ENCODE data around the gene INSRR.
A peak's percentile ranks its signal among the peaks of the same experiment; 100 is the strongest.

Gene INSRR

DNA sequence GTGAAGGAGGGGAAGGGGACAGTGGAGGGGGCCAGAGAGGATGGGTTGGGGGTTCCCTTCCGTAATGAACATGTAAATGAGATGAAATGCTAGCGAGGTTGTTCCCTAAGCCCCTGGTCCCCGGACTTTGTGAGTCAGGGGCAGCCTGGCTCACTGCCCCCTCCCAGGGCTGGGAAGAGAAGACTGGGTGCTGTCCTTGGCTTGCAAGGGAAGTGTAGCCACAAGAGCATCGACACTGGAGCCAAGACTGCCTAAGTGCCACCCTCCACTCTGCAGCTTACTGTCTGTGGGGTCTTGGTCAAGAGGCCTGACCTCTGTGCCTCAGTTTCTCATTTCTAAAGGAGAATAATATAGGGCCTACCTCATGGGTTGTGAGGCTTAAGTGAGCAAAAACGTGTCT lies 35.1 kb upstream of the INSRR start:
- DNase-seq (ENCODE audit: low read depth), result peak; percentile 40

DNA sequence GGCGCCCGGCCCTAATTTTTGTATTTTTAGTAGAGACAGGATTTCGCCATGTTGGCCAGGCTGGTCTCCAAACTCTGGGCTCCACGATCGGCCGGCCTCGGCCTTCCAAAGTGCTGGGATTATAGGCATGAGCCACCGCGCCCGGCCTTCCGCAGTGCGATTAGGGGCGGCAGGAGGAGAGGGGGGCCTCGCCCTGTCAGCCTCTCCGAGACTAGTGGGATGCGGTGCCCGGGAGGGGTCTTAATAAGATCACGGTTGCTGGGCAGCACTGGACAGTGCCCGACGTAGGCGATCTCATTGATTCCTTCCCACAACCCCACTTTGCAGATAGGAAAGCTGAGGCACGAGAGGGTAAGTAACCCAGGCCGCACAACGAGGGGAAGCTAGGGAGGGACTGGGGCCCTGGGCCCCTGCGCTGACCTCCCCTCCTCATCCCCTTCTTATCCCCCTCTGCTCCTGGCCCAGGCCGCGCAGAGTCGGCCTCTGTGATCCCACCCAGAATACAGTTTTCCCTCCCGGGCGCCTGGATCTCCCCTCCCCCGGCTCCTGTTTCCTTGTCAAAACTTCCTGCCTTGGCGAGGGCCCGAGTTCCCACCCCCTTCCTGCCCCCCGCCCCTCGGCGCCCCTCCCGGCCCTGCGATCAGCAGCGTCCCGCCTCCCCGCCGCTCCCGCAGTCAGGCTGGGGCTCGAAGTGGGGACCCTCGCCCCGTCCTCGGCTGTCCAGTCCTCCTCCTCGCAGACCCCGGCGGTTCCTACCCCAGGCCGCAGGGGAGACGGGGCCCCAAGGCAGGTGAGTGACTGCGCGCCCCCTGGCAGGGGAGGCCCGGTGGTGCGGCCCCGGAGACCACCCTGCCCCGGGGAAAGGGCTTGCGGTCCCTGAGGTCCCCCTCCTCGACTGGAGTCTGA lies 34.4 kb upstream of the INSRR start, which contains the start of gene PEAR1:
TSS of gene PEAR1 (plus strand) at position 671 of the 906 bp plus-strand sequence. CDS start 10,209 bp downstream, outside the sequence.
- DNase-seq (ENCODE audit: low read depth), result peak; percentile 54

DNA sequence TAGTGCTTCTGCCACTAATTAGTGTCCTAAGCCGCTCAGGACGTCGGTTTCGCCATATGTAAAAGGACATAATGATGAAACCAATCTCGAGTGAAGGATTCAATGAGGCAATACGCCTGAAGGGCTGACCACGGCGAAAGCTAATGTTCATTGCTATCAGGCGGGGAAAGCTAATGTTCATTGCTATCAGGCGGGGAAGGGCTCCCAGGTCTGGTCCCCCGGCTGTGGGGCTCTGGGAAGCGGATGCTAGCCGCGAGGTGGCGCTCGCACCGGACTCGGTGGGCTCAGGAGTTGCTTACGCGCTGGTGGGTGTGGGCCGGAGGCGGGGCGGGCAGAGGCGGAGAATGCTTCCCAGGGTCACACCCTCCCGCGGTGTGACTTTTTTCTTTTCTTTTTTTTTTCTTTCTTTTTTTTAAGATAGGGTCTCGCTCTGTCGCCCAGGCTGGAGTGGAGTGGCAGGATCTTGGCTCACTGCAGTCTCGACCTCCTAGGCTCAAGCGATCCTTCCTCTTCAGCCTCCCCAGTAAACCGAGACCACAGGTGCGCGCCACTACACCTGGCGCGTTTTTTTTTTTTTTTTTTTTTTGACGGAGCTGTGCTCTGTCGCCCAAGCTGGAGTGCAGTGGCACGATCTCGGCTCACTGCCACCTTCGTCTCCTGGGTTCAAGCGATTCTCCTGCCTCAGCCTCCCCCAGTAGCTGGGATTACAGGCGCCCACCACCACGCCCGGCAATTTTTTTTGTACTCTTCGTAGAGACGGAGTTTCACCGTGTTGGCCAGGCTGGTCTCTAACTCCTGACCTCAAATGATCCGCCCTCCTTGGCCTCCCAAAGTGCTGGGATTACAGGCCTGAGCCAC lies 33.5 kb upstream of the INSRR start:
- DNase-seq (ENCODE audit: low read depth), result peak; percentile 93

DNA sequence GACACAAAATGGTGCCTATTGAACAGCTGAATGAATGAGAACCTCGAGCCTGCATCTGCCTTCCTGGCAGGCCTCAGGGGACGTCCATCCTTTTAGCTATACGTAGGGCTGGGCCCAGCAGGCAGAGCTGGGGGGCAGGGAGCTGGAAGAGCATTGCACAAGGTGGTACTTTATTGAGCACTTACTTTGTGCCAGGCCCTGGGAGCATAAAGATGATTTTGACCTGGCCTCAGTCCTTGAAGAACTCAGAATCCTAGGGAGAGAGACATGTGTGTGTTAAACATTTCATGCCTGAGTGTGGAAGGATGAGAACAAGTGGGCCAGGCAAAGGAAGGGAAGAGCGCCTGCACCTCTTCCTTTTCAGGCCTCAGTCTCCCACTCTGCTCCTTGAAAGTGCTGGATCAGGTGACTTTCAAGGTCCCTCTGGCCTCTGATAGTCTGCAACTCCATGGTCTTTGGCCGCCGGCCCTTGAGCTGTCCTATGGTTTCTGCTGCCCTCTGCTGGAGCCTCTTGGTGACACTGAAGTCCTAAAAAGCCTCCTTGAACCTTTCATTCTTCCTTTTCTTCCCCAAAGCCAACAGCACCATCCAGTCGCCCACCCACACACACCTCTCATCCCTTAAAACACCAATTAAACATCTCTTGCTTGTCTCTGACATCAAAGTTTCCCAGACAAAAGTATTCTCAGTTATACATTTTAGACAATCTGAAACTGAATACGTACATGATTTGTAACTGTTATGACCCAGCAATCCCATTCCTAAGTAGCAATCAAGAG lies 31.1 kb upstream of the INSRR start:
- DNase-seq (ENCODE audit: low read depth), result peak; percentile 84

DNA sequence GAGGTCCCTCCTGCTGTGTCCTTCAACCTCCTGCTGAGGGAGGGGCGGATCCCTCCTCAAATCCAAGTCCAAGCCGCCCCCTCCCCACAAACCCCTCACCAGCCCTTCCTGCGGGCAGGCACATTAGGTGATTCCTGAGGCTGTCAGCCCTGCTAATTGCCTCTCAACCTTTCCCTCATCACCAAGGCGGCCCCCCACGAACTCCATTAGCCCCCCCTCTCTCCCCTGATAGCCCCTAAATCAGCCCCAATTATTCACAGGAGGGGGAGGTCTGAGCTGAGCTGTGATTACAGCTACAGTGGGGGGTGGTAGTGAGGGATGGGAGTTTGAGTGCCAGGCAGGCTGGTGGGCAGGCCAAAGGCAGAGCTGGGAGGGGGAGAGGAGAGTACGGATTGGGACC lies 28.8 kb upstream of the INSRR start:
- DNase-seq (ENCODE audit: low read depth), result no peak

DNA sequence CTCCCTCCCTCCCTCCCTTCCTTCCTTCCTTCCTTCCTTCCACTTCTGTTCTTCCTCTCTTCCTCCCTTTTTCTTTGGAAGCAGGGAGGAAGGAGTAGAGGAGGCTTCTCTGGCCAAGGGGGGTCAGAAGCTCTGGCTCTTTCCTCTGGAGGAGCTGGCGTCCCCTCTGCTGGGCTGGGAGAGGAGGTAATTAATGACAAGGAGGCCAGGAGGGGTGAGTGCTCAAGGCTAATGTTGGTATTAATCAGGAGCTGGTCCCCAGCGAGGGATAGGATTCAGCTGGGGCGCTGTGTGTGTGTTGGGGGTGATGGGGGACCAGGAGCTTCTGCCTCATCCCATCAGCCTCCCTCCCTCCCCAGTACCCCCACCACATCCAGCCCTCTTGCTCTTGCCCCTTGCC lies 28.4 kb upstream of the INSRR start:
- DNase-seq (ENCODE audit: low read depth), result no peak

DNA sequence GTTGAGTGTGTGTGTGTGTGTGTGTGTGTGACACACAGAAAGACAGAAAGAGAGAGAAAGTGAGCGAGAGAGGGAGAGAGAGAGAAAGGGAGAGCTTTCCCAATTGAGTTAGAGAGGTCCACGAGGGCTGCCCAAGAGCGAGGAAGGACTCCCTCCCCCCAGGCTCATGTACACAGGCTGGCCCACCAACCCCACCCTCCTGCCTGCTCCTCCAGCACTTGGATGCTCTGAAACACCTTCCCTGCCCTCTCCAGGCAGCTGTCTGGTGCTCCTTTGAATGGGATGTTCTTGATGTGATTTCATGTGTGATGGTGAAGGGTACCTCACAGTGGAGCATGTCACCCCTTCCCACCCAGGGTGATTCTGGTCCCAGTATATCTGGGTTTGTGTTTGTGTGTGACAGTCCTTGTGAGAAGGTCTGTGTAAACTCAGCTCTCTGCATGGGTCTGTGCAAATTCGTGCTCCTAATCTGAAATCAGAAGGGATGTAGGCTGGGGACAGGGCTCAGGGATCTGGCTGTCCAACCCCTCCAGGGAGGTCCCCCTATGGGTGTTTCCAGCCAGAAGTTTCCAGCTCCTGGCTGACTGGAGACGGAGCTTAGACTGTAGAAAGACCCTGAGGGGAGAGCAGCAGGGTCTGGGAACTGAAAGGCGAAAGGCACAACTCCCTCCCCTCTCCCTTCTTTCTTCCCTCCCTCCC lies 27.8 kb upstream of the INSRR start:
- DNase-seq (ENCODE audit: low read depth), result no peak

DNA sequence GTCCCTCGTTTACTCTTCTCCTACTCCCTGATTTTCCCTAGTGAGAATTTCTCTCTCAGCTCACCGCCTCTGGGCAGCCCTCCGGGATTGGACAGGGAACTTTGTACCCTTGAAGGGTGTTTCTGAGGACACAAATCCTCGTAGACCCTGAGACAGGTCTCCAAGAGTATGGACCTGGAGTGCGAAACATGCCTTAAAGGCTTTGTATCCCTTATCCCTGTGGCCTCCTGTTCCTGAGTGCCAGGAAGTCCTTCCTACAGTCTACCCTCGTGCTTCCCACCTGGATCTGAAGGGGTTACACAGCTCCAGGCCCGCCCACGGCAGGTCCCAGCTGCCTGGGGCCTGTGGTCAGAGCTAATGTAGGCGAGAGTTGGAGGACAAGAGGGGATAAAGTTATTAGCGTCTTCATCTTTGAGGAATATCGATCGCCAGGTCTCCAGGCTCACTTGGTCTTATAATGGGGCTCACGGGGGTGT lies 27.0 kb upstream of the INSRR start:
- DNase-seq (ENCODE audit: low read depth), result no peak

DNA sequence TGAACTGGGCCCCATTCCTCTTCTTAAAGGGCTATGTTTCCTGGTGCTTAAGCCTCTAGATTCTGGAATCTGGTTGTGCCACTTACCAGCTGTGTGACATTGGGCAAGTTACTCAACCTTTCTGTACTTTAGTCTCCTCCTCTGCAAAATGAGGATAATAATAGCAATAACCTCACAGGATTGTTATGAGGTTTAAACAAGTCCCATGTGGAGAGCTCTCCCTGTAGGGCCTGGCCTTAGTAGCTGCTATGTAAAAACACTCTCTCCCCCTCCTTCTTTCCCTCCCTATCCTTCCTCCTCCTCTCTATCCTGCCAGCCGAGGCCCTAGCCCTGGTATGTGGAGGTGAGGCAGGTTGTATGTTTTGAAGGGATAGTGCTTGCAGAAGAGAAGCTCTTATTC lies 26.4 kb upstream of the INSRR start:
- DNase-seq (ENCODE audit: low read depth), result no peak

DNA sequence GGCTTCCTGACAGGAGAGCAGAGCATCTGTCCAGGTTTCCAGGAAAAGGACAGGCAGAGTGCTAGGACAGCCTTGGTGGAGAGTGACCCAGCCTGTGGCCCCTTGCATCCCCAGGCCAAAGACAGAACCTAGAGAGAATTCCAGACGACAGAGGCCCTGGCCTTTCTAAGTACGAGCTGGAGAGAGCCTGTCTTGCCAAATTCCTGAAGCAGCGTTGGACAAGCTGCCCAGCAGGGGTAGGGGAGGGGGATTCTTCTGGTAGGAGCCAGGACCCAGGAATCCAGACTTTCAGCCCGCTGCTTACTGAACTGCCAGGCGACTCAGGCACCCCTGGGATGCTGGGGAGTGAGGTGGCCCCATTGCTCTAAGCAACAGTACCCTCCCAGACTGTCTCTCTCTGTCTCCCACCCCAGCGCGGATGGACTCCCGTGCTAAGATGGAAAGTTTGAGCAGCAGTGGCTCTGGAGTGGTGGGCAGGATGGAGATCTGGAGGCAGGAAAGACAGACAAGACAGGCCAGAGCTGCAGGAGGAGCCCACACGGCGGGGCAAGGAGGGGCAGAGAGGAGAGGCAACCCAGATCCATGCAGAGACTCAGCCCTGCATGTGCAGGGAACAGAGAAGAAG lies 25.8 kb upstream of the INSRR start:
- DNase-seq (ENCODE audit: low read depth), result no peak

DNA sequence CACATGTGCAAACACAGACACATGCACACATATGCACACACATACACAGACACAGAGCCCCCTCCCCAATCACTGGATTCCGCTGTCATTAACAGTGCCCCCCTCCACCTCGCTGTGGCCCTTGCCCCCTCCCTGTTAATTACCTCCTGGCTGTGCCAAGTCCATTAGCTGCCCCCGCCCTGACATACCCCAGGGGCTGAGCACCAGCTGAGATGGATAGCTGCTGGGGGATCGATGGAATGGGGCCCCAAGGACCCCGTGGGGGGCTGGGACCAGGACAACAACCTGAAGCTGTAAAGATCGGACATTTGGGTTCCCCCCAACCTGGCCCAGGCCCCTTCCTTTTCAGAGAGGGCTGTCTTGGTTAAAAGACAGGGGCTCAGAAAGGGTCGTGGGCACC lies 25.0 kb upstream of the INSRR start:
- DNase-seq (ENCODE audit: low read depth), result no peak

DNA sequence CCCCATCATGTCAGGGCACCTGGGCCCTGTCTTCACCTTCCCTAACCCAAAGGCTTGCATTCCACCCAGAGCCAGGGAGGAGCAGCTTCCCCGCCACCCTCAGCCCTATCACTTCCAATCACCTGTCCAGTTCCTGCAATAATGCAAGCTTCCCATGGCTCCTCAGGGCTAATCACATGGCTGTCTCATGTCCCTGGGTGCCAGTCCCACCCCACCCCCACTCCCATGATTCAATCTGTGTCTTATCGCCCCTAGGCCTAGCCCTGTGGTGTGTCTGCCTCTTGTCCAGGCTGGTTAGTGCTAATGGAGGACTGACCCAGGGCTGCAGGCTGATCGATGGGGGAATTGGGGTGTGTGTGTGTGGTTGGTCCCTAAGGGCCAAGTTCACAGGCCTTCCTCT lies 23.6 kb upstream of the INSRR start:
- no peak for DNase-seq (ENCODE audit: low read depth)

DNA sequence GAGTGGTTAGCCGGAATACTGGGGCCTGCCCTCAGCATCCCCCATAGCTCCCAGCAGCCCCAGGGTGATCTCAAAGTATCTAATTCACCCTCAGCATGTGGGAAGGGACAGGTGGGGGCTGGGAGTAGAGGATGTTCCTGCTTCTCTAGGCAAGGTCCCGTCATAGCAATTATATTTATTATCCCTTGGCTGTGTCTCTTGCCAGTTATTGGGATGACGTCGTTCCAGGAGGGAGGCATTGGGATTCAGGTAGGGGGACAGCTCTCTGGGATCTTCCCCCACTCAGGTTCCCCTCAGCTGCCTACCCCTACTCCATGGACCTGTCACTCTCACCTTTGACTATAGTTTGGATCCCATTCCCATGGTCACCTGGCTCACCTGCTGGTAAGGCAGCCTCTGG lies 22.7 kb upstream of the INSRR start:
- no peak for DNase-seq (ENCODE audit: low read depth)

DNA sequence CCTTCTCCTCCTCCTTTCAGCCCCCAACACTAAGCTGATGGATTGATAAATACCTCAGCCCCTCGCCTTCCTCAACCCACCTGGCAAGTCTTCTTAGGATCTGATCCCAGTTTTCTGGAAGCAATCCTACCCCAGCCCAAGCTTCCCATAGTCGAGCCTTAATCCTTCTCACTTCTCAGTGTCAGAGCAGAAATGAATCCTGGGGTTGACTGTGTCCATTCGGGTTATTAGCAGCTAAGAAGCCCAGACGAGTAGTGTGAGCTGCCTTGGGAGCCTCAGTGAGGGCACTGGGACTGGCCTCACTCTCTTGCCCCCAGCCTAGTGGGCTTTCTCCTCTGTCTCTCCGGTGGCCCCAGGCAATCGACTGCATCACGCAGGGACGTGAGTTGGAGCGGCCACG lies 22.2 kb upstream of the INSRR start:
- DNase-seq (ENCODE audit: low read depth), result no peak

DNA sequence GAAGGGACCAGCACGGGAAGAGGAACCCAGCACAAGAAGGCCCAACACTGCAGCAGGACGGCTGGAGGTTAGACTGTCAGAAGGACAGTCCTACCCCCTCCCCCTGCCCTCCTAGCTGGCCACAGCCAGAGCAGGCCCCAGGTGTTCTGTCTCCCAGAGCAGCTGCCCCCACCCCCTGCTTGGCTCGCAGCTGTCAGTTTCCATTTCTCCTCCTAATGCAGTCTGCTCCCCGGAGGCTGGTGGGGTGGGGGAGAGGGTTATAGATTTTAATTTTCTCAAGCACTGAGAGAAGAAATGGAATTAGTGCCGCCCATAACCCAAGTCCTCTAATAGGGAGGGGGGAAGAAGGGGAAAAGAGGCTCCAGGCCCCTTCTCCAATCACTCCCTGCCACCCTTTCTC lies 21.6 kb upstream of the INSRR start:
- DNase-seq (ENCODE audit: low read depth), result no peak

DNA sequence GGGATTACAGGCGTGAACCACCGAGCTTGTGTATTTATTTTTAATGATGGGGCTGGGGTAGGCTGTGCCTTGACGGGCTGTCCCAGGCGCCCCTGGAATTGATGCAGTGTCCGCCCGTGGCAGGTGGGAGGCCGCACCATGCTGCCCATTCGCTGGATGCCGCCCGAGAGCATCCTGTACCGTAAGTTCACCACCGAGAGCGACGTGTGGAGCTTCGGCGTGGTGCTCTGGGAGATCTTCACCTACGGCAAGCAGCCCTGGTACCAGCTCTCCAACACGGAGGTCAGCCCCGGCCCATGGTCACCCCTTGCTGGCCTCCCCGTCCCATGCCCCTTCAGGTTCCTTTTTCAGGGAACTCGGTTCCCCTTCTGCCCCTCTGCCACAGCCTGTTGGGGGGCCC lies 21.0 kb upstream of the INSRR start:
- no peak for DNase-seq (ENCODE audit: low read depth)

DNA sequence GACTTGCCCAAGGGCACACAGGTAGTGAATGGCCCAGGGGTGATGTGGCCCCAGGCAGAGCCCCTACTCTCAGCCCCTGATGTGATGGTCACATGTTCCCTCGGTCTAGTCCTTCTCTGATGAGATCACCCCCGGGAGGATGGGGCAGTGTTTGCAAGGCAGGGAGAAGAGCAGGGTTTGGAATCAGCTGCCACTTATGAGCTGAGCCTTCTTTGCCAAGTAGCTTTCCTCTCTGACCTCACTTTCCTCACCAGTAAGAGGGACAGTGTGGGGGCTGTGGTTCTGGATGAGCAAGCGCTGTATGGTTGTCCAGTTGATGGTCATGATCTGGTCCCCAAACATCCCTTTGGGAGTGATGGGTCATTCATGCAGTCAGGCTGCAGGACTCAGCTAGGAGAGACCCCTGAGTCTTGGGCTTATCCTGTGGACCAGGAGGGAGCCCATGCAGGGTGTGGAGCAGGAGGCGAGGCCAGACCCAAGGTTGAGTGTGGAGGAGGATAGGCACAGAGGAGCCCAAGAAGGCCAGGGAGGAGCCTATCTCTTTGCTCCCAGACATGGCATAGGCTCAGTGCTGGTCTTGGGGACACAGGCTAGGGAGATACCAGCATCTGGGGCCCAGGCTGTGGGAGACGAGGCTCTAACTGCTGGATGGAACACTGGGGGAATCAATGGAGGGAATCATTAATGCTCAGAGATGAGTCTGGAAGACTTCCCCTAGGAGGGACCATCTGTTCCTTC lies 18.7 kb upstream of the INSRR start:
- DNase-seq (ENCODE audit: low read depth), result no peak

DNA sequence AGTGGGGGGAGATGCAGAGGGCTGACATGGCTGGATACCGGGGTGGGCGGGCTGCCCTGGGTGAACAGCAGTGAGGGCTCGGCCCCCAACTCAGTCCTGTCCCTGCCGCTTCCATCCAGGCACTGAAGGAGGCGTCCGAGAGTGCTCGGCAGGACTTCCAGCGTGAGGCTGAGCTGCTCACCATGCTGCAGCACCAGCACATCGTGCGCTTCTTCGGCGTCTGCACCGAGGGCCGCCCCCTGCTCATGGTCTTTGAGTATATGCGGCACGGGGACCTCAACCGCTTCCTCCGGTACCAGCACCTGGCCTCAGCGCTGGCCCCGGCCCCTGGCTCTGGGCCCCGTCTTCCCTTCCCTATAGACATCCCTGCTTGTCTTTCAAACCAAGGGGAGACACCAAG lies 17.4 kb upstream of the INSRR start:
- DNase-seq (ENCODE audit: low read depth), result no peak

DNA sequence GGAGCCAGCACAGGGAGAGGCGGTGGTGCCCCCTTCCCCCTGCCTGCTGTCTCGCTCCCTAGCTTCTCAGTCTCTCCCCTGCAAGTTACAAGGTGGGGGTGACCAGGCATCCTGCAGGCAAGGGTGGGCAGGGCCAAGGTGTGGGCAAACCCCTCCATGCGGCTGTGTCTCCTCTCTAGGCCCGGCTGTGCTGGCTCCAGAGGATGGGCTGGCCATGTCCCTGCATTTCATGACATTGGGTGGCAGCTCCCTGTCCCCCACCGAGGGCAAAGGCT lies 16.4 kb upstream of the INSRR start:
- no peak for DNase-seq (ENCODE audit: low read depth)

DNA sequence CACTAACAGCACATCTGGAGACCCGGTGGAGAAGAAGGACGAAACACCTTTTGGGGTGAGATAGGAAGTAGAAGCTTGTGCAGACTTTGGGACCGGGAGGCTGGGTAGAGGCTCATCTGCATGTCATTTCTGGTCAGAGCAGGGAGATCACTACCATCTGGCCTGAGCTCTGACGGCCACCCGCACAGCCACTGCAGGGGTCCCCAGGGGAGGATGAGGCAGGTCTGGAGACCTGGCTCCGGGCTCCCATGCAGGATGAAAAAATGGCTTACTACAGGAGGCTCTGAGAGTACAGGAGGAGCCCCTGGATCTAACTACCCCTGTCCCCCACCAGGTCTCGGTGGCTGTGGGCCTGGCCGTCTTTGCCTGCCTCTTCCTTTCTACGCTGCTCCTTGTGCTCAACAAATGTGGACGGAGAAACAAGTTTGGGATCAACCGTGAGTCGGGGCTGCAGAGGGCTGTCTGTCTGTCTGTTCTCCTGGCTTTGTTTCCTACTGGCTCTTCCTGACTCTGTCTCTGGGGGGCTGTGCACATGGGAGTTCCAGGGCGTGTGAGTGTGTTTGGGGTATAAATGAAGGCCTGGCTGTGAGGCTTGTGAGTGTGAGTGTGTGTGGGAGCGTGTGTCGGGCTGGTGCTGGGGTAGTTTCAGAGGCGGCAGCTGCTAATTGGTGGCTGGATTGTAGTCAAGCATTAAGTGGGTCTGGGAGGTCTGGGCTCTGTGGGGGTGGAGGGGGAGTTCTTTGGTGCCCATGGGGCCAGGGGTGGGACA lies 15.8 kb upstream of the INSRR start:
- DNase-seq (ENCODE audit: low read depth), result no peak

All from ELR (cell line).